GM18858 (cell line): Measurements from ENCODE around the gene DOCK2.

Experiments used
- ATAC-seq: cut with Tn5 transposase; IDR thresholded peaks from one replicate; pipeline ENCODE4 v1.9.1; 2021; ENCODE audit not compliant: unreplicated experiment

DOCK2 gene

GRCh38 chr5:169682026-169682425 lies 45.0 kb downstream of the DOCK2 start:
- no peak for ATAC-seq

- ATAC-seq = peak; percentile 90
These were observed 49.1 kb downstream of the DOCK2 start for GRCh38 chr5:169686137-169686536.

GRCh38 chr5:169688106-169688505 lies 51.0 kb downstream of the DOCK2 start:
- no peak for ATAC-seq

- no peak for ATAC-seq
These were observed 54.4 kb downstream of the DOCK2 start for GRCh38 chr5:169691471-169691870.

- ATAC-seq = no peak
These were observed 57.1 kb downstream of the DOCK2 start for GRCh38 chr5:169694091-169694625.

- no peak for ATAC-seq
These were observed 58.0 kb downstream of the DOCK2 start for GRCh38 chr5:169695025-169695625.

- ATAC-seq = no peak
These were observed 58.9 kb downstream of the DOCK2 start for GRCh38 chr5:169695919-169696490.

- ATAC-seq = no peak
These were observed 59.8 kb downstream of the DOCK2 start for GRCh38 chr5:169696621-169697510.

- no peak for ATAC-seq
These were observed 60.4 kb downstream of the DOCK2 start for GRCh38 chr5:169697511-169697890.

- no peak for ATAC-seq
These were observed 60.9 kb downstream of the DOCK2 start for GRCh38 chr5:169697976-169698375.

GRCh38 chr5:169700611-169701010 lies 63.5 kb downstream of the DOCK2 start:
- ATAC-seq = no peak

- no peak for ATAC-seq
These were observed 64.9 kb downstream of the DOCK2 start for GRCh38 chr5:169701910-169702451.

GRCh38 chr5:169702693-169703481 lies 65.8 kb downstream of the DOCK2 start:
- peak; percentile 82 for ATAC-seq

GRCh38 chr5:169703813-169704212 lies 66.7 kb downstream of the DOCK2 start:
- no peak for ATAC-seq

GRCh38 chr5:169705322-169705721 lies 68.2 kb downstream of the DOCK2 start:
- no peak for ATAC-seq

GRCh38 chr5:169706071-169706470 lies 69.0 kb downstream of the DOCK2 start:
- no peak for ATAC-seq

GRCh38 chr5:169706758-169707450 lies 69.8 kb downstream of the DOCK2 start:
- ATAC-seq = no peak

GRCh38 chr5:169707686-169708085 lies 70.6 kb downstream of the DOCK2 start:
- ATAC-seq = no peak

GRCh38 chr5:169710675-169711074 lies 73.6 kb downstream of the DOCK2 start:
- no peak for ATAC-seq

GRCh38 chr5:169711551-169712225 lies 74.6 kb downstream of the DOCK2 start:
- no peak for ATAC-seq
